SKM-1 treated with dmso at 0.1 percent for 144 hours (cell line): Measurements from ENCODE around the gene MUSTN1.

Experiments
- DNase-seq: peaks from one replicate; lab custom pipeline; 2025; ENCODE audit not compliant: unreplicated experiment; lab: John Stamatoyannopoulos, UW

Gene MUSTN1

DNA sequence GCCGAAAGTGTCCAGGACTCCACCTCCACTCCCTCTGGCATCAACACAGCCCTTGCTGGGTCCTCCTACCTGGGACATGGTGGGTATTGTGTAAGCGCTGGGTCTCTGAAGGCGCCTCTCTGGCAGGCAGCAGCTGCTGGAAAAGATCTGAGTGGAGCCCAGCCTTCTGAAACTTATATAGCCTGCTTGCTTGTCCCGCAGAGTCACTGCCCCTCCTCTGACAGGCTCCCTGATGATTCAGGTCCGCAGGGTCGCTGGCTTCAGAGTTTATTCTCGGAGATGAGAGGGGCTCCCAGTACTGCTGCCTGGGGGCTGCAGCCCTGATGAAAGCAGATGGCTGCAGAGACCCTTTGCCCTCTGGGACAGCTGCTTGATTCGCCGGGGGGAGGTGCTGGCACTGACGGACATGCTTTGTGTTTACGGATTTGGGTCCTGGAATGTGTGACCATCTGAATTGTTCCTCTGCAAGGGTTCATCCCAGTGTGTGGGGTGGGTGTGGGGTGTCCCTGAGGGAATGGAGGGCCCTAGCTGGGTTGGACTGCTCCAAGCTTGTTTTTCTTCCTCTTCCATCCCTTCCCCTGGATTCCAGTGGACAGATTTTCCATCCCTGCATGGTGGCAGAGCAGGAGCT lies at the start of gene MUSTN1:
MUSTN1 (minus strand) TSS at position 149 of the 631 bp plus-strand sequence; CDS start at position 78, 71 bp downstream.
- no peak for DNase-seq

GRCh38 chr3:52882377-52882776 lies 47.6 kb upstream of the MUSTN1 start:
- no peak for DNase-seq

DNA sequence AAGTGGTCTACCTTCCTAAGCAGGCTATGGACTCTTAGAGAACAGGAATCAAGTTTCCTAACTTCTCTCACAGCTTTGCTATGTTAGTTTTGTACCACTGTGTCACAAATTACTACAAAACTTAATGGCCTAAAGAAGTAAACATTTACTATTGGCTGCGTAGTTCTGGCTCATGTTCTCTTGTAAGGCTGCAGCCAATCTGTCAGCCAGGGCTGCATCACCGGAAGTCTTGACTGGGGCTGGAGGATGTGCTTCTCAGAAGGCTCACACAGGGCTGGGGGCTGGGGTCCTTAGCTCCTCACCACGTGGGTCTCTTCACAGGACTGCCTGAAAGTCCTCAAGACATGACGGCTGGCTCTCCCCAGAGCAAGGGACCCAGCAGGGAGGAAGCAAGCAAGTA lies 47.1 kb upstream of the MUSTN1 start:
- no peak for DNase-seq

- DNase-seq: no peak
Measured at GRCh38 chr3:52880474-52880873, 45.7 kb upstream of the MUSTN1 start.

- no peak for DNase-seq
Measured at GRCh38 chr3:52880047-52880446, 45.2 kb upstream of the MUSTN1 start.

GRCh38 chr3:52879581-52879980 lies 44.8 kb upstream of the MUSTN1 start:
- no peak for DNase-seq

DNA sequence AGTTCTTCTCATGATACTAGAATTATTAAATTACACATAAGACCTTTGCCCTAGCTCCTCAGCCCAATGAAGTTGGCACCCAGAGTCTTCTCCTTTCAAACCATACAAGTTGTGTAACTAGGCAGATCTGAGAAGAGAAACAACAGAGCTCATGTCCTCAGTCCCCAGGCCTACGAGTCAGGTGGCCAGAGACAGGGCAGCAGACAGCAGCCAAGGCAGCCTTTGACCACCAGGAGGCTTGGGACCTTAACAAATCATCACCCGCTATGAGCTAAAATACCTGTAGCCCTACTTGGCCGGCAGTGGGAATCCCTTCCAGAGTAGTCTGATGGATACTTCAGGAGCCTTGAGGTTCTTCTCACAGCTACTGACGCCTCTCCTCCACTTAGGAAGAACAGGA lies 44.3 kb upstream of the MUSTN1 start:
- no peak for DNase-seq

GRCh38 chr3:52877085-52877484 lies 42.3 kb upstream of the MUSTN1 start:
- DNase-seq: no peak

- no peak for DNase-seq
Measured at GRCh38 chr3:52874864-52875587, 40.2 kb upstream of the MUSTN1 start.

DNA sequence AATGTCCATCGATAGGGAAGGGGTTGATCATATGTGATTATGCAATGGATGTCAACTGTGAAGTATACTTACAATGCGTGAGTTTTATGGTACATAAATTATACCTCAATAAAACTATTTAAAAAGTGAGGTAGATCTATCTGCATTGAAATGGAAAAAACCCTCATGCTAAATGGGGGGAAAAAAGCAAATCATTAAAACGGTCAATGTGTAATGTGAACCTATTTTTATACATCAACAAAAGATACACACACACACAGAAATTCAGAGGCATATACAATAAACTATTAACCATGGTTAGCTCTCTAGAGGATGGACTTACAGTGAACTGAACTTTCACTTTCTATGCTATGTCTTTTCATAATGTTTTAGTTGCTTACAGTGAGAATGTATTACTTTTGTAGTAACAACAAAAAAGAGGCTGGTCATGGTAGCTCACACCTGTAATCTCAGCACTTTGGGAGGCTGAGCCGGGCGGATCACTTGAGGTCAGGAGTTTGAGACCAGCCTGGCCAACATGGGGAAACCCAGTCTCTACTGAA lies 39.4 kb upstream of the MUSTN1 start:
- no peak for DNase-seq

- no peak for DNase-seq
Measured at GRCh38 chr3:52873433-52874159, 38.8 kb upstream of the MUSTN1 start.

DNA sequence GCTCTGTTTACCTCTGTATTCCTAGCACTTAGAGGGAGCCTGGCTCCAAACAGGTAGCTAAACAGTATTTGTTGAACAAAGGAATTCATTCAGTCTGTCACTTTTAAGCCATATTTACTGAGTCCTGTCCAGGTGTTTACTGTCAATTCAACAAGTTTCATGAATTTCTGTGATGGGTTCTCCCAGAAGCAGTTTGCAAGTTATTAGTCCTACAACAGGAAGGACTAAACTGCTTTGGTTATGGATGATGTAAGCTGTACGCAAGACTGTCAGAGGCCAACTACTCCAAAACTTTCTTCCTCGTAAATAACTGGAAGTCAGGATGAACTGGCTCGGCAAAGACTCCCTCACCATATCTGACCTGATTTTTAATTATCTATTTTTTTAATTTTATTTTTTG lies 37.4 kb upstream of the MUSTN1 start:
- DNase-seq: no peak

GRCh38 chr3:52871761-52872160 lies 36.9 kb upstream of the MUSTN1 start:
- no peak for DNase-seq

DNA sequence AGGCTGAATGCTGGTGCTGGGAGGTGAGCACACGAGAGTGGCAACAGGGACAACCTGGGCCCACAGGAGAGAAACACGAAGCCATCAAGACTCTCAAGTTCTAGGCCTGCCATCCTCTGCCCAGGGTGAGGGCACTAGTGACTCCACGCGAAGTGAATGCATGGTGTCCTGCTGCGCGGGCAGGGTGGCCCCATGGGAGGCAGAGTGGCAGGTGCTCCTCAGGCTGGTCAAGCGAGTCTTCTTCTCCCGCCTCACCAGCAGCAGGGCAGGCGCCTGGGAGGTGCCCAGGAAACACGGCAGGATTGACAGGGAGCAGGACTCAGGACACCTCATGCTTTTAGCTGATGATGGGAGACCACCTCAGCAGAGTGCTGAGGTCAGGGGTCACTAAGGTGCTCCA lies 35.7 kb upstream of the MUSTN1 start:
- no peak for DNase-seq

GRCh38 chr3:52866427-52866826 lies 31.6 kb upstream of the MUSTN1 start:
- DNase-seq: no peak

GRCh38 chr3:52865994-52866393 lies 31.2 kb upstream of the MUSTN1 start:
- no peak for DNase-seq

GRCh38 chr3:52860424-52860768 lies 25.6 kb upstream of the MUSTN1 start:
- DNase-seq: no peak

GRCh38 chr3:52859686-52860423 lies 25.0 kb upstream of the MUSTN1 start:
- no peak for DNase-seq

GRCh38 chr3:52857864-52858263 lies 23.0 kb upstream of the MUSTN1 start:
- no peak for DNase-seq

DNA sequence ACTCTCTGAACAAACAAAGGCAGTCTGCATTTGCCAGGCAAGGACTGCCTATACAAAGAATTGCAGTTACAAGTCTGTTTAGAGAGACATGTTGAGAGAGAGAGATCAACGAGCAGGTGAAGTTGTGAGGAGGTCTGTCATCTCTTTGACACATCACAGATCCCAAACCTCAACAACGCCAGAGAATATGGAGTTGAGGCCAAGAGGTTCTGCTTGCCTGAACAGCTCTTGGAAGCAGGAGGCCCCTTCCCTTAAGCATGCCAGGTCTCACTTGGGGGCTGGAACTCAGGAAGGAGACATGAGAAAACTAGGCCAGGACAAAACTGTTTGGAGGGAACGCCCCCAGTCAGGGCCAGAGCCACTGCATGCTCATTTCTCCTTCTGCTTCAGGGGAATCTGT lies 22.3 kb upstream of the MUSTN1 start:
- no peak for DNase-seq

DNA sequence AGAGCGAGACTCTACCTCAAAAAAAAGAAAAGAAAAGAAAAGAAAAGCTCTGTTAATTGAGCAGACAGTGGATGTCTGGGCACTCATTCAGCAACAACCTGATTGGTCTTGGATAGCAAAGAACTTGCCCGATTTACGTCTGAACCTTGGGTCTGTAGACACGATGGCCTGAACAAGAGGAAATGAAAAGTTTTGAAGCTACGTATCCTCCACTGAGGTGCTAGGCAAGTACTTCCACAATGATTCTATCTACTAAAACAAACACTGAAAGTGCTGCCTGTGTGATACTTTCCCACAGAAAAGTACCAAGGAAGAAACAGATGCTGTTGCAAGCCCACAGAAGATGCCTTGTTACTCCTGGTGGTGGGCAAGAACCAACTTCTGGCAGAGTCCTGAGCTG lies 21.8 kb upstream of the MUSTN1 start:
- no peak for DNase-seq
